ENCODE data around the gene KL. TPM values are rescaled to one million over a fixed set of nuclear protein-coding genes. Genes with fewer than 3 reads are reported as not detected.

KL gene
- polyA plus RNA-seq, 1 donor (not counting 4 experiments of a cell fraction or from before 2014, with no cell fraction given): not detected

DNA sequence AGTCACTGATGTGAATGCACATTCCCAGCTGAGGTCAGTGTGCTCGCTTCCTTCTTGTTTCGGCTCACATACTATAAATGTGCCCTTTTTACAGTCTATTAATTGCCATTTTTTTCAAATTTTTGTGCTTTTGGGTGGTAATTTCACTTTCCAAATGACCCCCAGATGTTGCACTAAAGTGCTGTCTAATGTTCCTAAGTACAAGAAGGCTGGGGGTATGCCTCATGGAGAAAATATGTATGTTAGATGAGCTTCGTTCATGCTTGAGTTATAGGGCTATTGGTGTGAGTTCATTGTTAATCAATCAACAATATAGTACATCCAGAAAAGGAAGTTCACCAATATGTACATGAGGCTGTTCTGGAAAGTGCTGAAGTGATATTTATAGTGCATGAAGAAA lies 84.7 kb downstream of the KL start:
- no peaks in the 10 kb centered on the region for H3K9me3 ChIP-seq (ENCODE audit: control insufficient read depth, low read depth, low read length)
- no peaks in the 10 kb centered on the region for H3K79me2 ChIP-seq (ENCODE audit: control insufficient read depth, insufficient read depth, low read length)
- DNase-seq (ENCODE audit: low read depth, low spot score) (no peak), FAIRE-seq (no peak)
- no peak overlapping the region for H3K4me3 ChIP-seq (ENCODE audit: control insufficient read depth in 2 of 3, extremely low read depth in 1 of 3, insufficient read depth in 2 of 3, low read depth in 1 of 3, low read length in 3 of 3)
- dilution Hi-C loops (cut with MboI; ENCODE audit: extremely low pct_ligation_motif_present, low sequenced_read_pairs): no loop called here
- H3K4me1 ChIP-seq (ENCODE audit: control insufficient read depth, extremely low read depth, insufficient read depth, low read length): no peaks in the 10 kb centered on the region
- TF ChIP-seq, protein P1, sequence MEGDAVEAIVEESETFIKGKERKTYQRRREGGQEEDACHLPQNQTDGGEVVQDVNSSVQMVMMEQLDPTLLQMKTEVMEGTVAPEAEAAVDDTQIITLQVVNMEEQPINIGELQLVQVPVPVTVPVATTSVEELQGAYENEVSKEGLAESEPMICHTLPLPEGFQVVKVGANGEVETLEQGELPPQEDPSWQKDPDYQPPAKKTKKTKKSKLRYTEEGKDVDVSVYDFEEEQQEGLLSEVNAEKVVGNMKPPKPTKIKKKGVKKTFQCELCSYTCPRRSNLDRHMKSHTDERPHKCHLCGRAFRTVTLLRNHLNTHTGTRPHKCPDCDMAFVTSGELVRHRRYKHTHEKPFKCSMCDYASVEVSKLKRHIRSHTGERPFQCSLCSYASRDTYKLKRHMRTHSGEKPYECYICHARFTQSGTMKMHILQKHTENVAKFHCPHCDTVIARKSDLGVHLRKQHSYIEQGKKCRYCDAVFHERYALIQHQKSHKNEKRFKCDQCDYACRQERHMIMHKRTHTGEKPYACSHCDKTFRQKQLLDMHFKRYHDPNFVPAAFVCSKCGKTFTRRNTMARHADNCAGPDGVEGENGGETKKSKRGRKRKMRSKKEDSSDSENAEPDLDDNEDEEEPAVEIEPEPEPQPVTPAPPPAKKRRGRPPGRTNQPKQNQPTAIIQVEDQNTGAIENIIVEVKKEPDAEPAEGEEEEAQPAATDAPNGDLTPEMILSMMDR (optimal IDR thresholded peaks at IDR 0.05 in 1 of 3, IDR thresholded peaks at IDR 0.05 in 1 of 3, conservative IDR thresholded peaks at IDR 0.05 in 1 of 3; ENCODE audit: extremely low read depth in 1 of 3, insufficient read depth in 2 of 3, low read length in 3 of 3): no peak
- no peak for TF ChIP-seq EZH2 (IDR thresholded peaks at IDR 0.05; ENCODE audit: low read length)
- no peak overlapping the region for H3K27ac ChIP-seq (ENCODE audit: control insufficient read depth, insufficient read depth, low read length)
- no peaks in the 10 kb centered on the region for H3K9me1 ChIP-seq (ENCODE audit: control insufficient read depth, extremely low read depth, insufficient read depth, low read length)
- H2AFZ ChIP-seq (ENCODE audit: control insufficient read depth, low read length): no peak overlapping the region
- no peak overlapping the region for H3K9ac ChIP-seq (ENCODE audit: control insufficient read depth, extremely low read depth, insufficient read depth, low read length)
- H3K4me2 ChIP-seq (ENCODE audit: control insufficient read depth, extremely low read depth, insufficient read depth, low read depth, low read length): no peak overlapping the region
- H3K27me3 ChIP-seq (ENCODE audit: control insufficient read depth, extremely low read depth, insufficient read depth, low read length): no peaks in the 10 kb centered on the region
- H3K36me3 ChIP-seq (ENCODE audit: control insufficient read depth in 2 of 2, extremely low read depth in 1 of 2, insufficient read depth in 2 of 2, low read length in 2 of 2): peaks cover 2 to 5% of the 10 kb centered on the region in 2 experiments
- no peaks in the 10 kb centered on the region for H4K20me1 ChIP-seq (ENCODE audit: control insufficient read depth, extremely low read depth, insufficient read depth, low read length)

DNA sequence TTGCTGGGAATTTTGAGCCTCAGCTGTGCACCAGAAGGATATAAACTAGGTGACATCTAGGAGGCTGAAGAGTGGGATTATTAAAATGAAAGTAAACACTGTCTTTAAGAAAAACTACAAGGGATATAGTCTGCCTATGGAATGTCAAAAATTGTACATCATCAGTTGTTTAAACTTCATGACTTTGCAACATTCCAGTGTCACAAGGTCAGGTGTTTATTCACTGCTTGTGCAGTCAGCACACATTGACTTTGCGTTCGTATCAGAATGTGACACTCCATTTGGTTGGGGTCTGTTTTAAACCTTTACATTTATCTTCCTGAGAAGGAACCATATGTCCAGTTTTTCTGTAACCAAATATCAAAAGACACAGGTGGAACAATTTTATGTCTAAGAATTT lies 85.6 kb downstream of the KL start:
- FAIRE-seq (no peak), DNase-seq (ENCODE audit: low read depth, low spot score) (no peak)
- no peak overlapping the region for H3K4me2 ChIP-seq (ENCODE audit: control insufficient read depth, extremely low read depth, insufficient read depth, low read depth, low read length)
- no peaks in the 10 kb centered on the region for H3K27me3 ChIP-seq (ENCODE audit: control insufficient read depth, extremely low read depth, insufficient read depth, low read length)
- no peaks in the 10 kb centered on the region for H4K20me1 ChIP-seq (ENCODE audit: control insufficient read depth, extremely low read depth, insufficient read depth, low read length)
- no peaks in the 10 kb centered on the region for H3K4me1 ChIP-seq (ENCODE audit: control insufficient read depth, extremely low read depth, insufficient read depth, low read length)
- TF ChIP-seq, protein P1 (optimal IDR thresholded peaks at IDR 0.05 in 1 of 3, IDR thresholded peaks at IDR 0.05 in 1 of 3, conservative IDR thresholded peaks at IDR 0.05 in 1 of 3; ENCODE audit: extremely low read depth in 1 of 3, insufficient read depth in 2 of 3, low read length in 3 of 3): no peak
- TF ChIP-seq EZH2 (IDR thresholded peaks at IDR 0.05; ENCODE audit: low read length): no peak
- no peaks in the 10 kb centered on the region for H3K9me3 ChIP-seq (ENCODE audit: control insufficient read depth, low read depth, low read length)
- dilution Hi-C loops (cut with MboI; ENCODE audit: extremely low pct_ligation_motif_present, low sequenced_read_pairs): no loop called here
- H2AFZ ChIP-seq (ENCODE audit: control insufficient read depth, low read length): no peak overlapping the region
- peaks cover 7 to 10% of the 10 kb centered on the region in 2 experiments for H3K36me3 ChIP-seq (ENCODE audit: control insufficient read depth in 2 of 2, extremely low read depth in 1 of 2, insufficient read depth in 2 of 2, low read length in 2 of 2)
- no peak overlapping the region for H3K4me3 ChIP-seq (ENCODE audit: control insufficient read depth in 2 of 3, extremely low read depth in 1 of 3, insufficient read depth in 2 of 3, low read depth in 1 of 3, low read length in 3 of 3)
- no peaks in the 10 kb centered on the region for H3K9me1 ChIP-seq (ENCODE audit: control insufficient read depth, extremely low read depth, insufficient read depth, low read length)
- H3K27ac ChIP-seq (ENCODE audit: control insufficient read depth, insufficient read depth, low read length): no peak overlapping the region
- H3K9ac ChIP-seq (ENCODE audit: control insufficient read depth, extremely low read depth, insufficient read depth, low read length): no peak overlapping the region
- no peaks in the 10 kb centered on the region for H3K79me2 ChIP-seq (ENCODE audit: control insufficient read depth, insufficient read depth, low read length)
